Non-pigmented ciliary epithelial cell (primary cell): ENCODE results near the gene TMEM131.
"Not testable (repeated sequence)": the region's sequence is repeated elsewhere in the genome, so short reads cannot be mapped to it uniquely, and the experiment has no call there.

Experiments
- DNase-seq: peaks from one replicate; pipeline ENCODE4 v3.0.0-alpha.2; 2010; ENCODE audit warnings: low read depth

Gene TMEM131

GRCh38 chr2:97957432-97958183, 38.1 kb downstream of the TMEM131 start:
- DNase-seq, result no peak

DNA sequence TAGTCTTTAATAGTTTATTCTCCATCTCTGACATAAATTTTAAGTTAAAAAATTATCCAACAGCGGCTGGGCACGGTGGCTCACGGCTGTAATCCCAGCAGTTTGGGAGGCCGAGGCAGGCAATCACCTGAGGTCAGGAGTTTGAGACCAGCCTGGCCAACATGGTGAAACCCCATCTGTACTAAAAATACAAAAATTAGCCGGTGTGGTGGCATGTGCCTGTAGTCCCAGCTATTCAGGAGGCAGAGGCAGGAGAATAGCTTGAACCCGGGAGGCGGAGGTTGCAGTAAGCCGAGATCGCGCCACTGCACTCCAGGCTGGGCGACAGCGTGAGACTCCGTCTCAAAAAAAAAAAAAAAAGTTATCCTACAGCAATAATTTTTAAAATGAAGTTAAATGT, 39.0 kb downstream of the TMEM131 start:
- DNase-seq, result not testable (repeated sequence)

DNA sequence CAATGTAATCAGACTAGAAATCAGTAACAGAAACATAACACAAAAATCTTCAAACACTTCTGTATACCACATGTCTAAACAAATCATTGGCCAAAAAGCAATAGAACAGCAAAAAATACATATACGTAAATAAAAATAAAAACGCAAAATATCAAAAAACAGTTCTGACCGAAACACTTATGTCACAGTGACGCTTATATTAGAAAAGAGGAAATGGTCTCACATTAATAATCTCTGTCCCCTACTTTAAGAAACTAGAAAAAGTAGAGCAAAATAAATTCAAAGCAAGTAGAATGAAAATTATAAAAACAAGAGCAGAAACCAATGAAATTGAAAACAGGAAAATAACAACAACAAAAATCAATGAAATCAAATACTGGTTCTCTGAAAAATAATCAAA, 41.9 kb downstream of the TMEM131 start:
- no peak for DNase-seq

DNA sequence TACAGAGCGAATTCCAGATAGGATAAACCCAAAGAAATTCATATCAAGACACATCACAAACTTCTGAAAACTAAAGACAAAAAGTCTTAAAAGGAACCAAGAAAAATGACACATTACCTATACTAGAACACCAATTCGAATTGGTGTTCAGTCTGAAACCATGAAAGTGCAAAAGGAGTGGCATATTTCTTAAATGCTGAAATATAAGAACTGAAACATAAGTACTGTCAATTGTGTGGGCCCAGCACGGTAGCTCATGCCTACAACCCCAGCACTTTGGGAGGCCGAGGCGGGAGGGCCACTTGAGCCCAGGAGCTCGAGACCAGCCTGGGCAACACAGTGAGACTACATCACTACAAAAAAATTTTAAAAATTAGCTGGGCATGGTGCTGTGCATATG, 43.4 kb downstream of the TMEM131 start:
- DNase-seq, result no peak

GRCh38 chr2:97951155-97951680, 44.5 kb downstream of the TMEM131 start:
- DNase-seq, result no peak

DNA sequence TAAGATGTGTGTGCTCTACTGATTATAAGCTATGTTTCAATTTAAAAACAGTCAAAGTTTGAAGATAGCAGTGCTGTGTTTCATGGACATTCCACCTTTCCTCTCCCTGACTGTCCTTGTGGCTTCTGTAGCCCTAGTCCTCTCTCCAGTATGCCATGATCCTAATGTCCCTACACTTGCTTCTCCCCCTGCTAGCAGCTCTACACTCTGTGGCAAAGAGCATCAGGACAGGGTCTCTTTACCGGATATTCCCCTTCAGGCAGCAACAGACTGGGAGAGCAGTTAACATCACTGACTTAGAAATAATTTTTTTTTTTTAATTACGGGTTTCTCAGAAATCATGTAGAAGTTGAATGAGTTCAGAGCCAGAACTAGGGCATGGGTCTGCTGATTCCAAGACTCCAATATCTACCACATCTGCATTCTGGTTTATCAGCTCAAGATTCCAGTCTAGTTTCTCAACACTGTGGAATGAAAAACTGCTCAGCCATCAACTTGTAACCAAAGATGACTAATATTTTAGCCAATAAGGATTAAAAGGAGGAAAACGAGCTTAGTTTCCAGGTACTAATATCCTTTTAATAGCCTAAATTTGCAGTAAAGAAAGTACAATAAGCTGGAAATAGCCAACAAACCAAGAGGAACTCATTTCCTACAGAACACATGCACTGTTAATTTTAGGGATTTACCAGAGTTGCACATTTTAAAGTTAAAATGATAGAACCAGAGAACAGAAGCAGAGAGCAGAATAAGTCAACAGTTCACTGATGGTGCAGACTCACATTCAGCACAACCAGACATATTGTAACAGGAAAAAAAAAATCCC, 45.2 kb downstream of the TMEM131 start:
- peak; percentile 88 for DNase-seq

GRCh38 chr2:97948926-97949325, 46.8 kb downstream of the TMEM131 start:
- no peak for DNase-seq

- DNase-seq, result no peak
These were observed 50.0 kb downstream of the TMEM131 start for GRCh38 chr2:97945791-97946190.

DNA sequence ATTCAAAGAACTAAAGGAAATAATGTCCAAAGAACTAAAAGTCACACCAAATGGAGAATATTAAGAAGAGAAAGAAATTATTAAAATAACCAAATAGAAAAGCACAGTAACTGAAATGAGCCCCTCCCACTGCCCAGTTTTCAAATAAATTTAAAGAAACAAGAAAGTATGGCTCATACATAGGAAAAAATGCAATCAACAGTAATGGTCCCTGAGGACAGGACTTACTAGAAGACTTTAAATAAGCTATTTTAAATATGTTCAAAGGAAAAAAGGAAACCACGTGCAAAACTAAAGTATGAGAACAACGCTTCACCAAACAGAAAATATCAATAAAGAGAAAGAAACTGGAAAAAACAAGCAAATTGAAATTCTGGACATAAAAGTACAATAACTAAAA, 58.9 kb downstream of the TMEM131 start:
- no peak for DNase-seq

- DNase-seq, result no peak
These were observed 59.5 kb downstream of the TMEM131 start for GRCh38 chr2:97936199-97936598.

GRCh38 chr2:97935719-97936161, 60.0 kb downstream of the TMEM131 start:
- no peak for DNase-seq

DNA sequence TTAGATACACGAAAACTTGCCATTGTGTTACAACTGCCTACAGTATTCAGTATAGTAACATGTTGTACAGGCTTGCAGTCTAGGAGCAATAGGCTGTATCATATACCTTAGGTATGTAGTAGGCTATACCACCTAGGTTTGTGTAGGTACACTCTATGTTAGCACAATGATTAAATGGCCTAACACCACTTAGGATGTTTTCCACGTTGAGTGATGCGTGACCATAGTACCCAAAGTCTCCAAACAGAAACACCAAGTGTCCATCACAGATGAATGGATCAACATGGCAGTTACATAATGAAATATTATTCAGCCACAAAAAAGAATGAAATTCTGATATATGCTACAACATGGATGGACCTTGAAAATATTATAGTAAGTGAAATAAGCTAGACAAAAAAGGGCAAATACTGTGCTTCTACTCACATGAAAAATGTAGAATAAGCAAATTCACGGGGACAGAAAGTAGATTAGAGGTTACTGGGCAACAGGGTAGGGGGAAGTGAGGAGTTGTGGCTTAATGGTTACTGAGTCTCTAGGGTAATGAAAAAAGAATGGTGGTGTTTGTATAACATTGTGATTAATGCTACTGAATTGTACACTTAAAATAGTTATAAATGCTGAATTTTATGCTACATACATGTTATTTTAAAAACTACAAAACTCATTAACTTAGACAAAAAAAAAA, 62.6 kb downstream of the TMEM131 start:
- DNase-seq, result no peak

- no peak for DNase-seq
These were observed 63.9 kb downstream of the TMEM131 start for GRCh38 chr2:97931858-97932225.

- no peak for DNase-seq
These were observed 64.5 kb downstream of the TMEM131 start for GRCh38 chr2:97931118-97931857.

- DNase-seq, result no peak
These were observed 67.2 kb downstream of the TMEM131 start for GRCh38 chr2:97928591-97928990.

DNA sequence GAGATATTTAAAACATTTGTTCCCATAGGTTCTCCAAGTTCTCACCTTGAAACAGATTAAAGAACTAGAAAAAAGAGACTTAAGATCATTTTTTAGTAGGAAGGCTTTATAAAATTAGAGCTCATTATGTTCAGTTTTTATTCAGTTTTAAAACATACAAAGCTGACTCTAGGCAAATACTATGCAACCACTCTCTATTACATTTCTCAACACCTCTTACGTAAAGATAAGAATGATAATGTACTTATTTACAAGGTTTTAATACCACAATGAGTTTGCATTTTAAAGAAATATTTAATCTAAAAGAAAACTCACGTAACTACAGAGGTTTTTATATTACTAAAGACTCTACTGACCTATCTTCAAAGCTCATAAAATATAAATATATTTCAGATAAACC, 68.8 kb downstream of the TMEM131 start:
- no peak for DNase-seq

DNA sequence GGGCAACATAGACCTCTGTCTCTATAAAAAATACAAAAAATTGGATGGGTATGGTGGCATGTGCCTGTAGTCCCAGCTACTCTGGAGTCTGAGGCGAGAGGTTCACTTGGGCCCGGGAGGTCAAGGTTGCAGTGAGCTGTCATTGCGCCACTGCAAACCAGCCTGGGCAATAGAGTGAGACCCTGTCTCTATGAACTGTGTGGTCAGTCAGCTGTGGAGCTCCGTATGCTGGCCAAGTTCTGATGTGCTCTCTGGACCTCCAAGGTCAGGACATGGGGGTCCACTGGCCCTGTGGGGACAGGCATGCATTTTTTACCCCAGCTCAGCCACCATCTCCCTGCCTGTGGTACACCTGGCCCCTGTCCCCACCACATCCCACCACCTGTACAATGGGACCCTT, 71.6 kb downstream of the TMEM131 start:
- DNase-seq, result no peak

- DNase-seq, result no peak
These were observed 75.9 kb downstream of the TMEM131 start for GRCh38 chr2:97919858-97920257.

GRCh38 chr2:97918818-97919217, 76.9 kb downstream of the TMEM131 start:
- DNase-seq, result no peak

- not testable (repeated sequence) for DNase-seq
These were observed 78.1 kb downstream of the TMEM131 start for GRCh38 chr2:97917668-97918067.

GRCh38 chr2:97914691-97915213, 81.0 kb downstream of the TMEM131 start:
- no peak for DNase-seq

DNA sequence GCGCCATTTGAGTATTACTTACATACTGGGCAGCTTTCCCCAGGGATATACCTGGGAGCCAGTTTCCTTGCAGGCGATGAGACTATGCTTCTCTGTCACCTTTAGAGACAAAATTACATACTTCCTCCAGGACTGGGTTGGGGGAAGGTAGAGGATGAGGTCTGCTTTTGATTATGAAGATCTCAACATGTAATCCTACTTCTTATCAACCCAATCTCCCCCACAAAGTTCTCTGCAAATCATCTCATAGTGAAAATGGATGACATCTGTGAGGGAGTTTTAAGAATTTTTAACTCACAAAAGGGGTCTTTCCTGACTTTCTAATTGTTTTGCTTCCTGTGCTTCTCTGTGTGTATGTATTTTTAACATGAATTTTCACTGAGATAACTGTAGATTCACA, 81.9 kb downstream of the TMEM131 start:
- no peak for DNase-seq
